ENCODE data around the gene HIGD1A. TPM values are rescaled to one million over a fixed set of nuclear protein-coding genes. Genes with fewer than 3 reads are reported as not detected.

HIGD1A gene
- total and polyA plus RNA-seq, 2 of the 8 experiments (the other 6 are each of a cell fraction or from before 2014, with no cell fraction given): 67.3 to 95.4 TPM

- TF ChIP-seq, protein P1, sequence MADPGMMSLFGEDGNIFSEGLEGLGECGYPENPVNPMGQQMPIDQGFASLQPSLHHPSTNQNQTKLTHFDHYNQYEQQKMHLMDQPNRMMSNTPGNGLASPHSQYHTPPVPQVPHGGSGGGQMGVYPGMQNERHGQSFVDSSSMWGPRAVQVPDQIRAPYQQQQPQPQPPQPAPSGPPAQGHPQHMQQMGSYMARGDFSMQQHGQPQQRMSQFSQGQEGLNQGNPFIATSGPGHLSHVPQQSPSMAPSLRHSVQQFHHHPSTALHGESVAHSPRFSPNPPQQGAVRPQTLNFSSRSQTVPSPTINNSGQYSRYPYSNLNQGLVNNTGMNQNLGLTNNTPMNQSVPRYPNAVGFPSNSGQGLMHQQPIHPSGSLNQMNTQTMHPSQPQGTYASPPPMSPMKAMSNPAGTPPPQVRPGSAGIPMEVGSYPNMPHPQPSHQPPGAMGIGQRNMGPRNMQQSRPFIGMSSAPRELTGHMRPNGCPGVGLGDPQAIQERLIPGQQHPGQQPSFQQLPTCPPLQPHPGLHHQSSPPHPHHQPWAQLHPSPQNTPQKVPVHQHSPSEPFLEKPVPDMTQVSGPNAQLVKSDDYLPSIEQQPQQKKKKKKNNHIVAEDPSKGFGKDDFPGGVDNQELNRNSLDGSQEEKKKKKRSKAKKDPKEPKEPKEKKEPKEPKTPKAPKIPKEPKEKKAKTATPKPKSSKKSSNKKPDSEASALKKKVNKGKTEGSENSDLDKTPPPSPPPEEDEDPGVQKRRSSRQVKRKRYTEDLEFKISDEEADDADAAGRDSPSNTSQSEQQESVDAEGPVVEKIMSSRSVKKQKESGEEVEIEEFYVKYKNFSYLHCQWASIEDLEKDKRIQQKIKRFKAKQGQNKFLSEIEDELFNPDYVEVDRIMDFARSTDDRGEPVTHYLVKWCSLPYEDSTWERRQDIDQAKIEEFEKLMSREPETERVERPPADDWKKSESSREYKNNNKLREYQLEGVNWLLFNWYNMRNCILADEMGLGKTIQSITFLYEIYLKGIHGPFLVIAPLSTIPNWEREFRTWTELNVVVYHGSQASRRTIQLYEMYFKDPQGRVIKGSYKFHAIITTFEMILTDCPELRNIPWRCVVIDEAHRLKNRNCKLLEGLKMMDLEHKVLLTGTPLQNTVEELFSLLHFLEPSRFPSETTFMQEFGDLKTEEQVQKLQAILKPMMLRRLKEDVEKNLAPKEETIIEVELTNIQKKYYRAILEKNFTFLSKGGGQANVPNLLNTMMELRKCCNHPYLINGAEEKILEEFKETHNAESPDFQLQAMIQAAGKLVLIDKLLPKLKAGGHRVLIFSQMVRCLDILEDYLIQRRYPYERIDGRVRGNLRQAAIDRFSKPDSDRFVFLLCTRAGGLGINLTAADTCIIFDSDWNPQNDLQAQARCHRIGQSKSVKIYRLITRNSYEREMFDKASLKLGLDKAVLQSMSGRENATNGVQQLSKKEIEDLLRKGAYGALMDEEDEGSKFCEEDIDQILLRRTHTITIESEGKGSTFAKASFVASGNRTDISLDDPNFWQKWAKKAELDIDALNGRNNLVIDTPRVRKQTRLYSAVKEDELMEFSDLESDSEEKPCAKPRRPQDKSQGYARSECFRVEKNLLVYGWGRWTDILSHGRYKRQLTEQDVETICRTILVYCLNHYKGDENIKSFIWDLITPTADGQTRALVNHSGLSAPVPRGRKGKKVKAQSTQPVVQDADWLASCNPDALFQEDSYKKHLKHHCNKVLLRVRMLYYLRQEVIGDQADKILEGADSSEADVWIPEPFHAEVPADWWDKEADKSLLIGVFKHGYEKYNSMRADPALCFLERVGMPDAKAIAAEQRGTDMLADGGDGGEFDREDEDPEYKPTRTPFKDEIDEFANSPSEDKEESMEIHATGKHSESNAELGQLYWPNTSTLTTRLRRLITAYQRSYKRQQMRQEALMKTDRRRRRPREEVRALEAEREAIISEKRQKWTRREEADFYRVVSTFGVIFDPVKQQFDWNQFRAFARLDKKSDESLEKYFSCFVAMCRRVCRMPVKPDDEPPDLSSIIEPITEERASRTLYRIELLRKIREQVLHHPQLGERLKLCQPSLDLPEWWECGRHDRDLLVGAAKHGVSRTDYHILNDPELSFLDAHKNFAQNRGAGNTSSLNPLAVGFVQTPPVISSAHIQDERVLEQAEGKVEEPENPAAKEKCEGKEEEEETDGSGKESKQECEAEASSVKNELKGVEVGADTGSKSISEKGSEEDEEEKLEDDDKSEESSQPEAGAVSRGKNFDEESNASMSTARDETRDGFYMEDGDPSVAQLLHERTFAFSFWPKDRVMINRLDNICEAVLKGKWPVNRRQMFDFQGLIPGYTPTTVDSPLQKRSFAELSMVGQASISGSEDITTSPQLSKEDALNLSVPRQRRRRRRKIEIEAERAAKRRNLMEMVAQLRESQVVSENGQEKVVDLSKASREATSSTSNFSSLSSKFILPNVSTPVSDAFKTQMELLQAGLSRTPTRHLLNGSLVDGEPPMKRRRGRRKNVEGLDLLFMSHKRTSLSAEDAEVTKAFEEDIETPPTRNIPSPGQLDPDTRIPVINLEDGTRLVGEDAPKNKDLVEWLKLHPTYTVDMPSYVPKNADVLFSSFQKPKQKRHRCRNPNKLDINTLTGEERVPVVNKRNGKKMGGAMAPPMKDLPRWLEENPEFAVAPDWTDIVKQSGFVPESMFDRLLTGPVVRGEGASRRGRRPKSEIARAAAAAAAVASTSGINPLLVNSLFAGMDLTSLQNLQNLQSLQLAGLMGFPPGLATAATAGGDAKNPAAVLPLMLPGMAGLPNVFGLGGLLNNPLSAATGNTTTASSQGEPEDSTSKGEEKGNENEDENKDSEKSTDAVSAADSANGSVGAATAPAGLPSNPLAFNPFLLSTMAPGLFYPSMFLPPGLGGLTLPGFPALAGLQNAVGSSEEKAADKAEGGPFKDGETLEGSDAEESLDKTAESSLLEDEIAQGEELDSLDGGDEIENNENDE (IDR thresholded peaks at IDR 0.05; ENCODE audit: insufficient replicate concordance, low read length): no peak
- TF ChIP-seq YY1 (IDR thresholded peaks at IDR 0.05; ENCODE audit: low read depth, low read length): no peak
- TF ChIP-seq SP1 (IDR thresholded peaks at IDR 0.05; ENCODE audit: low read depth, low read length): no peak
- TF ChIP-seq TEAD4 (IDR thresholded peaks at IDR 0.05; ENCODE audit: low read depth, low read length): no peak
- TF ChIP-seq EGR1 (IDR thresholded peaks at IDR 0.05; ENCODE audit: borderline replicate concordance, low read depth, low read length): no peak
- no peak for TF ChIP-seq NANOG (IDR thresholded peaks at IDR 0.05; ENCODE audit: insufficient read depth, low read depth, low read length, poor library complexity, severe bottlenecking)
- TF ChIP-seq RAD21 (IDR thresholded peaks at IDR 0.05 in 1 of 2, conservative IDR thresholded peaks at IDR 0.05 in 1 of 2; ENCODE audit: low read depth in 2 of 2, low read length in 2 of 2): no peak
- TF ChIP-seq SIX5 (IDR thresholded peaks at IDR 0.05; ENCODE audit: low read depth, low read length): no peak
- no peak for TF ChIP-seq MAX (IDR thresholded peaks at IDR 0.05)
- no peak for TF ChIP-seq MAFK (IDR thresholded peaks at IDR 0.05; ENCODE audit: low read depth, low read length)
- no peak for TF ChIP-seq CHD2 (IDR thresholded peaks at IDR 0.05; ENCODE audit: low read length)
- TF ChIP-seq CBX8 (IDR thresholded peaks at IDR 0.05; ENCODE audit: borderline replicate concordance, low read depth, low read length): no peak
- no peak for TF ChIP-seq TBP (IDR thresholded peaks at IDR 0.05; ENCODE audit: low read depth, low read length)
Measured at GRCh38 chr3:42801784-42802183, 2.5 kb downstream of the HIGD1A start (continued).

Measured in H1 (cell line).